MM.1S (cell line): ENCODE measurements around the gene EME2.

Experiments
- DNase-seq: peaks from one replicate; pipeline ENCODE4 v3.0.0-alpha.2; 2015
- H2AFZ ChIP-seq: fragments of 300-600 bp; sonication (generic); 2 replicates; pipeline ENCODE4 v1.6.0; 2016; ENCODE audit warnings: antibody characterized with exemption, low read length
- H3F3A ChIP-seq: fragments of 300-600 bp; sonication (generic); 2 replicates; pipeline ENCODE4 v1.6.1; 2016; ENCODE audit warnings: mild to moderate bottlenecking, antibody characterized with exemption, low read length, moderate library complexity, mixed read lengths; ENCODE audit not compliant: insufficient read depth
- H3K27ac ChIP-seq: fragments of 300-600 bp; sonication (generic); 2 replicates; pipeline ENCODE4 v1.5.1; 2016; ENCODE audit warnings: mild to moderate bottlenecking, low read length
- H3K27me3 ChIP-seq: fragments of 300-600 bp; sonication (generic); replicated peaks from 2 replicates; pipeline ENCODE4 v1.6.0; 2016; ENCODE audit warnings: low read length; ENCODE audit not compliant: insufficient read depth
- H3K36me3 ChIP-seq: fragments of 300-600 bp; sonication (generic); replicated peaks from 2 replicates; pipeline ENCODE4 v1.6.1; 2016; ENCODE audit warnings: mild to moderate bottlenecking, low read length, mixed read lengths; ENCODE audit not compliant: insufficient read depth
- H3K4me1 ChIP-seq: fragments of 300-600 bp; sonication (generic); 2 replicates; pipeline ENCODE4 v1.6.1; 2016; ENCODE audit warnings: low read length, mixed read lengths
- H3K4me2 ChIP-seq: fragments of 300-600 bp; sonication (generic); 2 replicates; pipeline ENCODE4 v1.6.0; 2016; ENCODE audit warnings: low read depth, low read length
- H3K4me3 ChIP-seq: fragments of 300-600 bp; sonication (generic); 2 replicates; pipeline ENCODE4 v1.5.1; 2016; ENCODE audit warnings: low read length, mixed read lengths
- H3K79me2 ChIP-seq: fragments of 300-600 bp; sonication (generic); 2 replicates; pipeline ENCODE4 v1.6.1; 2016; ENCODE audit warnings: mixed run types, low read length, mixed read lengths
- H3K9ac ChIP-seq: fragments of 300-600 bp; sonication (generic); 2 replicates; pipeline ENCODE4 v1.6.1; 2016; ENCODE audit warnings: low read length, mixed read lengths
- H3K9me2 ChIP-seq: fragments of 300-600 bp; sonication (generic); replicated peaks from 2 replicates; pipeline ENCODE4 v1.6.1; 2016; ENCODE audit warnings: mild to moderate bottlenecking, low read length, mixed read lengths; ENCODE audit not compliant: insufficient read depth
- H3K9me3 ChIP-seq: fragments of 300-600 bp; sonication (generic); replicated peaks from 2 replicates; pipeline ENCODE4 v1.6.1; 2016; ENCODE audit warnings: mild to moderate bottlenecking, low read length, mixed read lengths; ENCODE audit not compliant: insufficient read depth
- H4K20me1 ChIP-seq: fragments of 300-600 bp; sonication (generic); 2 replicates; pipeline ENCODE4 v1.6.1; 2016; ENCODE audit warnings: mild to moderate bottlenecking, low read length, moderate library complexity, mixed read lengths; ENCODE audit not compliant: insufficient read depth
- CTCF ChIP-seq: fragments of 300-600 bp; sonication (generic); IDR thresholded peaks from 2 replicates; pipeline ENCODE4 v1.5.1; 2016; ENCODE audit warnings: antibody characterized with exemption, low read length, mixed read lengths
- EZH2 ChIP-seq: fragments of 300-600 bp; sonication (generic); optimal IDR thresholded peaks from 2 replicates; pipeline ENCODE3; 2017; ENCODE audit warnings: low read depth, mild to moderate bottlenecking, antibody characterized with exemption, low read length, mixed read lengths
- EZH2phosphoT487 ChIP-seq: fragments of 300-600 bp; sonication (generic); IDR thresholded peaks from 2 replicates; pipeline ENCODE4 v1.6.1; 2018; ENCODE audit warnings: antibody characterized with exemption, low read length

EME2 gene

DNA sequence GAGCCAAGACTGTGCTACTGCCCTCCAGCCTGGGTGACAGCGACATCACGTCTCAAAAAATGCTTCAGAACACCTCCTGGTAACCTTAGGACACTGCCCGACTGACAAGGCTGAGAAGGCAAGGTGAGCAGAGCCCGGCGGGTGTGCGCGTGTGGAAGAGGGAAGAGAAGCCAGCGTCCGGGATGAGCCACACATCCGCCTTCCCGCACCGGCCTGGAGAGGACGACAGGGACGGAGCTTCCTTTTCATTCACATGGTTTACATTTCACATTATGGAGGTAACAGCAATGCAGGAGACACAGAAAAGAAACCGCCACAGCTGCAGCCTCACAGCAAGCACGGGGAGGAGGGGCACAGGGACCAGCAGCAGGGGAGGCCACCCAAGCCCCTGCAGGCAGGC lies 37.5 kb downstream of the EME2 start:
- no peak overlapping the region for H2AFZ ChIP-seq
- H3K9ac ChIP-seq: no peak overlapping the region
- no peaks in the 10 kb centered on the region for H3K4me1 ChIP-seq
- H3K9me2 ChIP-seq: no peaks in the 10 kb centered on the region
- TF ChIP-seq EZH2: no peak
- TF ChIP-seq EZH2phosphoT487: no peak
- TF ChIP-seq CTCF: no peak
- H3F3A ChIP-seq: no peaks in the 10 kb centered on the region
- H4K20me1 ChIP-seq: no peaks in the 10 kb centered on the region
- no peak overlapping the region for H3K4me3 ChIP-seq
- no peaks in the 10 kb centered on the region for H3K27me3 ChIP-seq
- no peak for DNase-seq
- no peaks in the 10 kb centered on the region for H3K36me3 ChIP-seq
- no peak overlapping the region for H3K4me2 ChIP-seq
- no peaks in the 10 kb centered on the region for H3K9me3 ChIP-seq
- no peak overlapping the region for H3K27ac ChIP-seq
- H3K79me2 ChIP-seq: peaks cover 6% of the 10 kb centered on the region; the same call in 1 of the 2 replicates

DNA sequence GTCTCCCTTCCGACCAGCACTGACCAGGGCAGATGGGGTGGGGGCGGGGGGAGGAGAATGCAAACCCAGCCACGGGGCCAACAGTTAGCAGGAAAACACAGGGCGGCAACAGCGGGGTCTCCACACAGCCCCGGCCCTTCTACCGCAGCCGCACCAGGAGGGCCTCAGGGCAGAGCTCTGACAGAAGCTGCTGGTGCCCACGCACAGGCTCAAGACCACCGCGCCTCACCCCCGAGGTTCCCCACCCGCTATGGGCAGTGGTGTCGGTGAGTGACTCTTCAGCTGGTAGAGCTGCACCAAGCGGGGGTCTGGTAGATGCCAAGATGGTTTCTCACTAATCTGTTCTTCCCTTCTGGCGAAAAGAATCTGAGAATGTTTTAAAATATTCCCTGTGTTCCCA lies 37.9 kb downstream of the EME2 start:
- Histone ChIP-seq H3K27ac (no peak overlapping the region), H3K36me3 (no peaks in the 10 kb centered on the region), H3K9ac (no peak overlapping the region)

DNA sequence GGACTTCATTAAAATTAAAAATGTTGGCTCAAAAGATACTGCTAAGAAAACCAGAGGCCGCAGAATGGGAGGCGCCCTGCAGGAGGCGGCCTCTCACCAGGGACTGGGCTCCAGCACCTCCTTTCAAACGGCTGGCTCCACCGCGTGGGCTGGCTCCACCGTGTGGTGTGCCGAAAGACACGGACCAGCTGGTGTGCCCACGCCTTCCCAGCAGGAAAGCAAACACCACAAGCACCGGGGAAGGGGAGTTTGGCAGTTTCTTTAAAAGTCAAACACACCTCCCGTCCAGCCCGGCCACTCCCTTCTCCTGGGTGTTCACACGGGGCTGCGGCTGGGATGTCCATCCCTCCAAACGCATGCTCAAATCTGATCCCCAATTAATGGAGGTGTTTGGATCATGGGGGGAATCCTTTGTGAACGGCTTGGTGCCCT lies 40.1 kb downstream of the EME2 start:
- Histone ChIP-seq H3K9ac (no peak overlapping the region), H4K20me1 (no peaks in the 10 kb centered on the region), H3K36me3 (no peaks in the 10 kb centered on the region), H3F3A (no peaks in the 10 kb centered on the region), H3K4me3 (no peak overlapping the region), H3K4me2 (no peak overlapping the region), H3K27ac (no peak overlapping the region), H2AFZ (no peak overlapping the region), H3K9me2 (no peaks in the 10 kb centered on the region), H3K4me1 (no peaks in the 10 kb centered on the region), H3K9me3 (no peaks in the 10 kb centered on the region), H3K27me3 (no peaks in the 10 kb centered on the region), H3K79me2 (peaks cover 6% of the 10 kb centered on the region; the same call in 1 of the 2 replicates)
- no peak for DNase-seq
- TF ChIP-seq EZH2 (no peak), CTCF (no peak), EZH2phosphoT487 (no peak)

More for the DNA sequence above, 37.9 kb downstream of the EME2 start:
- Histone ChIP-seq H3K9me3 (no peaks in the 10 kb centered on the region), H4K20me1 (no peaks in the 10 kb centered on the region), H3K4me1 (no peaks in the 10 kb centered on the region), H3K4me3 (no peak overlapping the region), H3F3A (no peaks in the 10 kb centered on the region), H3K4me2 (no peak overlapping the region), H3K79me2 (peaks cover 6% of the 10 kb centered on the region; the same call in 1 of the 2 replicates), H3K9me2 (no peaks in the 10 kb centered on the region), H3K27me3 (no peaks in the 10 kb centered on the region), H2AFZ (no peak overlapping the region)
- TF ChIP-seq CTCF (no peak), EZH2 (no peak), EZH2phosphoT487 (no peak)
- DNase-seq: no peak

DNA sequence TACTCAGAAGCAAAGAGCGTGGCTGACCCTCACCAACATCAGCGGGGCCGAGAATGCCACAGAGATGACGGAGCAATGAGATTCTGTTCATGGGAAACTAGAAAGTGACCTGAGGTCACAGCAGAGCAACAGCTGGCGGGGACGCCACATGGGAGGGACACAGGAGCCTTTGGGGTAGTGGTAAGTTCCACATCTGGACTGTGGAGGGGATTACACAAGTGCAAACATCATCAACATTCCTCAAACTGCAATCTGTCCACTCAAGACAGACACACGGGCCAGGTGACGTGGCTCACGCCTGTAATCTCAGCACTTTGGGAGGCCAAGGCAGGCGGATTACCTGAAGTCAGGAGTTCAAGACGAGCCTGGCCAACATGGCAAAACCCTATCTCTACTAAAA lies 42.9 kb downstream of the EME2 start:
- Histone ChIP-seq H2AFZ (no peak overlapping the region), H3K9me2 (no peaks in the 10 kb centered on the region), H3K4me2 (no peak overlapping the region), H4K20me1 (no peaks in the 10 kb centered on the region), H3K4me3 (no peak overlapping the region), H3K9me3 (no peaks in the 10 kb centered on the region), H3F3A (no peaks in the 10 kb centered on the region), H3K9ac (no peak overlapping the region), H3K27me3 (no peaks in the 10 kb centered on the region), H3K4me1 (no peaks in the 10 kb centered on the region), H3K79me2 (peaks cover 6% of the 10 kb centered on the region; the same call in 1 of the 2 replicates), H3K36me3 (no peaks in the 10 kb centered on the region), H3K27ac (no peak overlapping the region)
- no peak for DNase-seq
- TF ChIP-seq EZH2phosphoT487: no peak
- TF ChIP-seq EZH2: no peak
- TF ChIP-seq CTCF: no peak
